HG03097 (cell line): ENCODE measurements around the gene ANKRD1.
"Not testable (repeated sequence)": the region's sequence is repeated elsewhere in the genome, so short reads cannot be mapped to it uniquely, and the experiment has no call there.

Experiments used
- ATAC-seq: cut with Tn5 transposase; IDR thresholded peaks from one replicate; pipeline ENCODE4 v1.9.1; 2021; ENCODE audit not compliant: unreplicated experiment, low FRiP score

ANKRD1 gene

DNA sequence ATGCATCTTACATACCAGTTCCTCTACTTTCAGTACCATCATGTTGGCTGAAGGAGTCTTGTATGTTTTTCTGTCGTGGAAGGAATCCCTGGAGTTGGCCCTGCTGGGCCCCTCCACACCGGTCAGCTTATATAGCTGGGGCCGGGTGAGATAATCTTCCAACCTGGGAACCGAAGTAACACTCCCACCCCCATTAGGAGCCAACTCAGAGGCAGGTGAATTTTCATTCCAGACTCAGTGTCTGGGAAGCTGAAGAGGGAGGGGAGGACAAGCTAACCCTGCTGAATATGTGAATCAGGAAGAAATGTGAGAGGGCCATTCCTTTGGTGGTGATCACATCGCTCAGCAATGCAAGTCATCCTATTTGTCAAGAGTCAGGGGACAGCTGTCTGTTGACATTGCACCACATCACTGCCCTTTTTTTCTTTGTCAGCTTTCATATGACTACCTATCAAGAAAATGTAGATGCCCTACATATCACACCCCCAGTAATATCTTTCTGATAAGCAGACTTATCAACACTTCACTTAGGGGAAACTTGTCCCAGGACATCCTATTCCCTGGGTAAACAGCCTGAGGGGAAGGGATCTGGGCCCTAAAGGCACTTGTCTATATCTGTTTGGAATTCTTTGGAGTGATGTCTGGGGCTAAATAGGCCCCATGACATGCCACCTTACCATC, at the start of gene ANKRD1:
Gene ANKRD1 (minus strand): TSS at position 102 of the 681 bp plus-strand sequence. CDS start 60 bp downstream, at position 42.
- no peak for ATAC-seq

DNA sequence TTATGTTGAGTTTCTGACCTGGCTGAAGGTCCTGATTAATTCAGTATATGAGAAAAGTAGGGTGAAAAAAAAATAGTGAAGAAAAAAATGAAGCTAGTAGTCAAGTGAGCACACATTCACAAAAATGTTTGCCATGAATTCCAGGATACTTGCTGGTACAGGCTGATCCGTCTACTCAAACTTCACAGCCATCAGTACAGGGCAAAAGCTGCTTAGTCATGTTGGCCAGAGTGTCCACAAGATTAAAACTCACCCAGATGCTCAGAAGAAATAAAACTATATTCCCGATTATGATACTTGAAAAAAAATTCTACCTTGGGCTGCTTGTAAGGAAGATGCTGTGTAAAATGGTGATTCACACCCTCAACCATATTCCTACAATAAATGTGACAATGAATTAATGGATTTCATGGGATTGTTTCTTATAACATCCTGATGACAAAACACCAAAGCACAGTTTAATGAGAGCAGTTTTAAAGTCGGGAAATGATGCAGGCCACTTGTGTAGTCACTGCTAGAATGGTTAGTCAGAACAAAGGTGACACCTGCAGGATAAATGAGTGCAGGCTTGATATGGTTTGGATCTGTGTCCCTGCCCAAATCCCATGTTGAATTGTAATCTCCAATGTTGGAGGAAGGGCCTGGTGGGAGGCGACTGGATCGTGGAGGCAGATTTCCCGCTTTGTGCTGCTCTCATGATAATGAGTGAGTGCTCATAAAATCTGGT, 49.2 kb upstream of the ANKRD1 start:
- ATAC-seq: no peak

DNA sequence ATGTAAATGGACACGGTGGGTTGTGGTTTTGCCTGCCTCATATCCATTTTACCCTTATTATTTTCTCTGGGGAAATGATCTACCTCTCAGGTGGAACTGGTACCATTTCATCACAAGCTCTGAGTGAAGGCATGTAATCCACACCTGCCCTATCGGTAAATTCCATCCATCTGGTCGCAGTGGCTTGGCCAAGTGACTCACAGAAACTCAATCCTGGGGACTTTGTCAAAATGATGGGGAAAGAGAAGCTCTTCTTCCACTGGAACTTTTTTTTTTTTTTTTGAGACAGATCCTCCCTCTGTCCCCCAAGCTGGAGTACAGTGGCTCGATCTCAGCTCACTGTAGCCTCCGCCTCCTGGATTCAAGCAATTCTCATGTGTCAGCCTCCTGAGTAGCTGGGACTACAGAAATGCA, 48.2 kb upstream of the ANKRD1 start:
- ATAC-seq: no peak

DNA sequence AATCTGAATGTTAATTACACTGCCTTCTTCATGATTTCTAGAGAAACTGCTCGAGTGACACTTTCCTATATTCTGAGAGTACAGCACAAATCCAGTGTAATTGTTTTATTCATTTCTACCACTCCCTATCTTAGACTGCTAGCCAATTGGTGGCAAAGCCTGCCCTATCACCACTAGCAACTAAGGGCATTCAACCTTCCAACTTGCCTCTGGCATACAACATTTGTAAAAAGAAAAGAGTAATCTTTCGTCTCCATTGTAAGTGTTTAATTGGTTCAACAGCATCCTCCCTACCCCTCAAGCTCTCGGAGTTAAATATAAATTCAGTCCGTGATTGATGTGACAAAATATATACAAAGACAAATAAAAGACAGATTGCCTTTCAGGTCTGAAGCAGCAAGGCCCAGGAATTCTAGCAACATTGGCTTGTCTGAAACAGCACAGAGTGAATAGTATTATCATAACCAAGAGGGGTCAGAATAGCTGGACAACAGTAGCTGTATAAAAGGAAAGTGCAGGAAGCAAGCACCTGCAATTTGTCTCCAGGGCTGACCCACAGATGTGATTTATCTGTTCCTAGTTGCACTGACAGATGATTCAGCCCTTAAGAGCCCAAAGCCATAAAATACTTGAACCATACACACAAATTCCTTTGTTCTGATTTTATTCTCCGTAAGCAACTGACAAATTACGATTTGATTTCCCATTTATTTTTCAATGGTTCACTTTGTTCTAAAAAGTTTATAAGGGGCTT, 47.6 kb upstream of the ANKRD1 start:
- ATAC-seq: no peak

DNA sequence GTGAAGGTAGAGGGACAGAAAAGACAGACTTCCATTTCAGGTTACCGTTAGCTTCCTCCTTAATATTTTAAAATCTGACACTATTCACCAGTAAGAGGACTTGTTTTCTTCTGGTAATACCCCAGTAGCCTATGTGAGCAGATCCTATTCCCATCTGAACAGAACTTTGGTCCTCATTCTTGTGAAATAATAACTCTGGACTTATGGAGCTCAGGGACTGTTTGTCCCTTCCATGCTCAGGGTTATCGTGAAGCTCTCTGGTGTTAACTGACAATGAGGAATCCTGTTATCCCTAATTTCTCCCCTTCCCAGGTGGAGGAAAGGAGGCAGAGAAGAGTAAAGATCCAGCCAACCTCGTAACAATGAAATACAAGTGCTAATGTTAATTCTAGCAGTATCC, 47.0 kb upstream of the ANKRD1 start:
- no peak for ATAC-seq

DNA sequence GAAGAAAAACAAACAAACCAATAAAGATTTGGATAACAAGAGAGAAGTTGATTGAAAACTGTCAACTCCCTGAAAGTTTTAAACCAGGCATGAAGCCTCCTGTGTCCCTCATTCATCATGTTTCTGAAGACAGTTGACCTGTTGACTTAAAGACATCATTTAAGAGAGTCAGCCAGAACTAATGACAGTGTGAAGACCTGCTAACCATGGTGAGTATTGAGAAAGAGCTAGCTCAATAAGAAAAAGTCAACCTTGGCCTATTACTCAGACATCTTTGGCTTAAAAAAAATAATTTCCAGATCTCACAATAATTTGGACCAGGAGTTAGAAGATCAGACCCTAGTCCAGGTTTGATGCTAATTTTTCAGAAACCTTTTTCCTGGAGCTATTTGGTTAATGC, 45.3 kb upstream of the ANKRD1 start:
- ATAC-seq: no peak

DNA sequence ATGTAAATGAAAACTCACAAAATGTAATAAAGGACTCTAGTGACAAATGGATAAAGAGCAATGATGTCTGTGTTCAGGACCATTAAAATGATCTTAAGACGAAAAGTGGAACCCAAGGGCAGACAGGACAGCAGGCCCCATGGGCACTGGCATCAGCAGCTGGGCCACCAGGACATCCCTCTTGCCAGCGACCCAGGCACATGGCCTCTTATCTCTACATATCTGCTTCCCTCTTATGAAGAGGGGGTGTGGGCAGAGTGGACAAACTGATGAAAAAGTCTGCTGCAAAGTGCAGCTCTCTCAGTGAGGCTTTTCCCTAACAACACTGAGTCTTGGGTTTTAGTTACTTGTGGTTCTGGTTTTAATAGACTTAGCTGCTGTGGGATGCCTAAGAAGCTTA, 44.8 kb upstream of the ANKRD1 start:
- no peak for ATAC-seq

DNA sequence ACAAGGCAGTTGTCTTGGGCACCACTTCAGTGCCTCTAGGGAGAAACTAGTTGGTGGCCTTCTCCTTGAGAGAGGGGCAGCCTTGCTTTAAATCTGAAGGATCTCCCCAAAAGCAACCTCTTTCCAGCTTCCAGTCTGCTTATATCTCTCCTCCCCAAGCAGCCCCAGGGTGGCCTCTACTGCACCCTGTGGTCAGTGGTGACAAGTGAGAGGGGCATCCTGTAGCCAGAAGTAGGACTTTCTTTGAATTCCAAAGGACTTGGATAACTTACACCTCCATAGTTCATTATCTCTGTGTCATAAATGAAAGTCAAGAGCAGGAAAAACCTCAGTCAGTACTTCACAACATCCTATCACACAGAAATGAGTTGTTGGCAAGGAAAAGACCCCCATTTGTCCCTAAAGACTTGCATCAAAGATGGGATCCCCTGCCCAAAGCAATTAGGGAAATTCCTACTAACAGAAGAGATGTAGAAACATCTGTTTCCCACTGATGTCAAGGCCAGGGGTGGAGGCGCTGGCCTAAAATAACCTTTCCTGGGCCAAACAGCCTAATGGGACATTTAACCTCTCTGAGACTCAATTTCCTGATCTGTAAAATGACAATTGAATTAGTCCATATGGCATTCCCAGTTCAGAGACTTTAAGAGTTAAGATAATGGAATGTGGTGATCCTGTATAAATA, 44.0 kb upstream of the ANKRD1 start:
- no peak for ATAC-seq

DNA sequence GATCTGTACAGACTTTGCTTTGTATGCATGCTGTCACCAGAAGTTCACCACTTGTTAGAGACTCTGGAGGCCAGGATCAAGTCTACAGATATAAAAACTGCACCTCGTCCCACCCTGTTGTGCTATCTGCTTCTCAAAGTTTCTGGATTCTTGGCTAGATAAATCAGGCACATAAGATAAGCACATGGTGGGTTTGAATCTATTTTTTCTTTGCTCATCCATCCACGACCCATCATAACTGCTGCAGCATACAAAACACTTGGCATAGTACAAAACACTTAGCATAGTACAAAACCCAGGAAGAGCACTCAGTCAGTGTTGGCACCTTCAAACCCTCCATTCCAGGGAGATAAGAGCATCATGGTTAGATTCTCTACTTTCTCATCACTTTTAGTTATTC, 42.4 kb upstream of the ANKRD1 start:
- ATAC-seq: no peak

DNA sequence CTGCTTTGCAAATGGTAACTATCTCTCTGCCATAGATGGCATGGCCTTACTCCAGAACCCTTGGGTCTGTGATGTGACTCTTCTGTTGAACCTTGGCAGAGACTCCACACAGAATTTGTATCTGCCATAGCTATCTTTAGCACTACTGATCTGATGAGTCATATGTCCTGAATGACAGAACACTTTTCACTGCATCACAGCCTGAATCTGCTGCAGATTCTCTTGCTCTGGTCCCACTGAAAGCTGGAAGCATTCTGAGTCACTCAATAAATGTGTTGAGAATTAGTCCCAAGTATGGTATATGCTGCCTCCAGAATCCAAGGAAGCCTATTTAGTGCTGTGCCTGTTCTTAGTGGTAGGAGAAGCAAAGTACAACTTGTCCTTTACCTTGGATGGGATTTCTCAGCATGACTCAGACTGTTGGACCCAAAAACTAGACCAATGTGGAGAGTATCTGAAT, 39.5 kb upstream of the ANKRD1 start:
- no peak for ATAC-seq

DNA sequence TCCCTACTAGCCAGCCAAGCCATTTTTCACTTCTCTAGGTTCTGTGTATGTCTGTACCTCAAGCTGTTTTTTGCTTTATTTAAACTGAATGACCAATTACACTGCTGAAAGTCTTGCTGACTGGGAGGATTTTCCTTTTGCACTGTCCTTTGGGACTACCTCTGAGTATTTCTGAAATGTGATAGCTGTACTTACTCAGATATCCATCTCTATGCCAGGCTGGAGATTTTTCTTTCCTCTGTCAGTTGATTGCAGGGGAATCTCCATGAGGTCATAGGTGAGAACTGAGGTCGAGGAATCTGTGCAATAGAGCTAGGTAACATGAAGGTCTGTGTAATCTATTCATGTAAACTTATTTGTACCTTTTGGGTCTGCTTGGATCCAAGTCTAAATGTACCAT, 38.9 kb upstream of the ANKRD1 start:
- no peak for ATAC-seq

DNA sequence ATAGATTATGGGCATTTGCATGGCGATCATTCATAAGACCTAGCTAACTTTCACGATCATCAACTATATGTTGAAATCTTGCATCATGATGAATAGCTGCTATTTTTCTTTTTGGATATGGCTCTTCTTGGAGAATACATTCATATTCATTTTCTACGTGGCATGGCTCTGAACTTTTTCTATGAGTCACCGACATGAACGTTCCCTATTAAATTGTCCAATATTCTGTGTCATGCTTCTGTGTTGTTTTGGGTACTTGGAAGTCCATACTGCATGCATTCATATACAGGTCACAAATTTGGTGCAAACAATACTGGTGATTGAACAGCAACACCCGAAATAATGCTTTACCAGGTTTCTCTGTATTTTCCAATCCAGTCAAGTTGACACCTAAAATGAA, 37.9 kb upstream of the ANKRD1 start:
- ATAC-seq: no peak

DNA sequence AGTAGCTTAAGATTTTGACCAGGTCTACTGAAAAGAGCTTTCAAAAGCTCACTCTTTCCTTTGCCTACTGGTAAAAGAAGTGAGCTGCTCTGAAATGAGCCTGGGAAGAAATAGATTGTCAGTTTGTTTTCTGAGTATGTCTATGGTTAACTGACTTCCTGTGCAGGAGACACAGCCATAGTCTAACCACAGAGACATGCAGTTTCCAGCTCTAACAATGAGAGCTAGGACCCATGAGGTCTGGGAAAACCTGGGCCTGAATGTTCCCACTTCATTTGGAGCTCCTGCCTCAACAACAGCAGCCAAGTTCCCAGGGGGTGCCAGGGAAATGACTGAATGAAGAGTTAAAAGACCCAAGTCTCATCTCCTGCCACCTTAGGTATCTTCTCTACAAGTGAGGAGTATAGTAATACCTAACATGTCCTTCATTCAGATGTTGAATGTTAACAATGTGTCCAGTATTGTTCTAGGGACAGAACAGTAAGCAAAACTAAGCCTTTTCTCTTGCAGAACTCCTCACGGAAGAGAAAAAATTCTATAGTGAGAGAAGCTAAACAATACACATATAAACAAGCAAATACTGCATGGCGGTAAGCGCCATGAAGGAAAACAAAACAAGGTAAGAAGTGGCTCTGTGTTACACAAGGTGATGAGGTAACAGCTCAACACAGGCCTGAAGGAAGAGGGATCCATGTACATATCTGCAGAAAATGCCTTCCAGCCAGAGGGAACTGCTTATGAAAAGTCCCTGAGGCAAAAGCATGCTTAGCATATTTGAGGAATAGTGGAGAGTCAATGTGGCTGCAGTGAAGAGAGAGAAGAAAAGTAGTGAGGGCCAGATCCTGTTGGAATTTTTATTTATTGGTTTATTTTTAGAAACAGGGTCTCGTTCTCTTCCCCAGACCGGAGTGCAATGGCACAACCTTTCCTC, 26.4 kb upstream of the ANKRD1 start:
- no peak for ATAC-seq

DNA sequence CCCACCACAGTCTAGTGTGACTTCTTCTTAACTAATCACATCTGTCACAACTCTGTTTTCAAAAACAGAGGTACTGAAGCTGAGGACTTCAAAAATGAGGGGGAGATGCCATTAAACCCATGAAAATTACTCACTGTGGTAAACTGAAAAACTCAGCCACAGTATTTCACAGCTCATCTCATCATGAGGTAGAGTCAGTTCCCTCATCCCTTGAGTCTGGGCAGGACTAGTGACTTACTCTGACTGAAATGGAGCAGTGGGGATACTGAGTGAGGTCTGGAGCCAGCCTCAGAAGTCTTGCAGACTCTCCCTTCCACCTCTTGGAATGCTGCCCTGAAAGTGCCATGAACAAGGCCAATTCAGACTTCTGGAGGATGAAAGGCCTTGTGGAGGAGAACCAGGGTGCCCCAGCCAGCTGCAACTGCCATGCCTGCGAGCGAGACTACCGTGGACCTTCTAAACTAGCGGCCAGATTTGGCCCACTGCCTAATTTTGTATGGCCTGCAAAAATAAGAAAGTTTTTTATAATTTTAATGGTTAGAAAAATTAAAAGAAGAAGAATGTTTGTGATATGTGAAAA, 24.7 kb upstream of the ANKRD1 start:
- ATAC-seq: no peak

DNA sequence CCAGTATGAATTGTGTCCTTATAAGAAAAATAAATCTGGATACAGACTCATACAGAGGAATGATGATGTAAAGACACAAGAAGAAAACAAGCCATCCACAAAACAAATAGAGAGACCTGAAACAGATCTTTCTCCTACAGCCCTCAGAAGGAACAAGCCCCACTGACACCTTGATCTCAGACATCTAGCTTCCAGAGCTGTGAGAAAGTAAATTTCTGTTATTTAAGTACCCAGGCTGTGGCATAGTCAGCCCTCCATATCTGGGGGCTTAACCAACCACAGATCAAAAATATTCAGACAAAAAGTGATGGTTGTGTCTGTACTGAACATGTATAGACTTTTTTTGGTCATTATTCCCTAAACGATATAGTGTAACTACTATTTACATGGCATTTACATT, 23.9 kb upstream of the ANKRD1 start:
- no peak for ATAC-seq

DNA sequence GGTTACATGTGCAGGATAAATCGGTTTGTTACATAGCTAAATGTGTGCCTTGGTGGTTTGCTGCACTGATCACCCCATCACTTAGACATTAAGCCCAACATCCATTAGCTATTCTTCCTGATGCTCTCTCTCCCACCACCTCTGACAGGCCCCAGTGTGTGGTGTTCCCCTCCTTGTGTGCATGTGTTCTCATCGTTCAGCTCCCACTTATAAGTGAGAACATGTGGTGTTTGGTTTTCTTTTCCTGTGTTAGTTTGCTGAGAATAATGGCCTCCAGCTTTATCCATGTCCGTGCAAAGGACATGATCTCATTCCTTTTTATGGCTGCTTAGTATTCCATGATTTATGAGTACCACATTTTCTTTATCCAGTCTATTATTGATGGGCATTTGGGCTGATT, 22.1 kb upstream of the ANKRD1 start:
- not testable (repeated sequence) for ATAC-seq

DNA sequence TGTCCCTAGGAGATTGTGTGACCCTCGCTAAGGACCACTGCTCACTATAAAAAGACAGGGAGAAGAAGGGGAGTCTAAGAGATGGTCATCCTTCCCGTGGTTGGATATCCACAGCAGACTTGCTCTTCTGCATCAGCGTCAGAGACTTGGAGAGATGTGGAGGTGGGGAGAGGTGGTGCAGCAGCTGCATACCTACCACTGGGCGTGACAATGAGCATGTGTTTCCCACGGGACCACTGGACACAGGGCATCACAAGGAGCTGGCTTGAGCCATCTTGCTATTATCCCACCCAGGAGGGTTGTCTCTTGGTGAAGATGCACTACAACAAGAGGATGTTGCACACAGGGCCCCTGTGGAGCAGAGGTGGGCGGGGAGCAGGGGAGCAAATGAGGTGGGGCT, 18.8 kb upstream of the ANKRD1 start:
- ATAC-seq: no peak

DNA sequence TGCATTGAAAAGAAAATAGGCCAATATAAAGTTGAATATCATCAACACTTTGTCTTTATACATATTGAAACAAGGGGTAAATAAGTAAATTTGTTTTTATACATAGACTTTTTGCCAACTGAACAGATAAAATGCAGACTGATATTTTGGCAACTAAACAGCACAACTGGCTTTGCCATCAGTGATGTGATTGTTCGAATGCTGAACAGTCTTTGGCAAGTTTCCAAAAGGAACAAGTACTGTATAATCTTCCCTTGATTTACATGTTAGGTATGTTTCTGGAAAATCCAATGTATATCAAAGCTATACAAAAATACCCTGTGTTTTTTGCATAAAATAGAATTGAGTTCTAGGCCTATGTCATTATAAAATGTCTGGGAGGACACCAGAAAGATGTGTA, 18.2 kb upstream of the ANKRD1 start:
- ATAC-seq: no peak

DNA sequence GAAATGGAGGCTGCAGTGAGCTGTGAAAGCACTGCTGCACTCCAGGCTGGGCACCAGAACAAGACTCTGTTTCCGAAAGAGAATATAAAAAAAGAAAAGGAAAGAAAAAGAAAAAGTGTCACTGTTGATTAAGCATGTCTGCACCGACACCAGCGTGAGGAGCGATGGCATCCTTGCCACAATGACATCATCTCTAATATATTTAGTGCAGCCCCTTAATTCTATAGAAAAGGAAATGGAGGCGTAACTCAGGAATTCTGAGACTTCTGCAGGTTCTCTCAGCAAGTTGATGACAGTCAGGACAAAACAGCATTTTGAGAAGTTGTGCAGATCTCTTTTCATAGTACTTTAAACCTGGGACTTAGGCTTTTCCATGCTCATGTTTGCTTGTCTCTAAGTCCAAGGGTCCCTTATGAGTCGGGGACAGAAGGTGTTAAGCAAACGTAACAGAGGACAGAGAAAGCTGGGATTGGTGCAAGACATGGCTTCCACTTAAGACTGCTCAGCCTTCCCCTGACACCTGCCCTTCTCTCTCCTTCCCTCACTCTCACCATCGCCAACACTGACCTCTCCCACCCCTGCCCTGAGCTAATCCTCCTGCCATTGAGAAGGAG, 16.9 kb upstream of the ANKRD1 start:
- no peak for ATAC-seq
